ENCODE measurements around the gene ASPHD2. TPM values are rescaled to one million over a fixed set of nuclear protein-coding genes. Genes with fewer than 3 reads are reported as not detected.
"Not testable (repeated sequence)": the region's sequence is repeated elsewhere in the genome, so short reads cannot be mapped to it uniquely, and the experiment has no call there.

The ASPHD2 gene
- total RNA-seq, 2 donors from 2014 or later, result 1.6 to 2.4 TPM

- no peak for DNase-seq
- no peak overlapping the region for H3K27ac Mint-ChIP-seq
- H3K9me3 ChIP-seq (ENCODE audit: control insufficient read depth, low read length, poor library complexity, severe bottlenecking), result no peaks in the 10 kb centered on the region
- no peak for ATAC-seq
- peaks cover 28% of the 10 kb centered on the region for H3K27me3 Mint-ChIP-seq
- H3K36me3 Mint-ChIP-seq (ENCODE audit: low read depth), result peaks cover 2% of the 10 kb centered on the region
- H3K4me3 Mint-ChIP-seq, result no peak overlapping the region
- H3K4me1 Mint-ChIP-seq, result peaks cover 4% of the 10 kb centered on the region
Observed at GRCh38 chr22:26399289-26399688, 29.8 kb upstream of the ASPHD2 start.

GRCh38 chr22:26401726-26402125 is 27.3 kb upstream of the ASPHD2 start:
- no peak for DNase-seq
- H3K36me3 Mint-ChIP-seq (ENCODE audit: low read depth), result peaks cover 2% of the 10 kb centered on the region
- H3K27me3 Mint-ChIP-seq, result peaks cover 35% of the 10 kb centered on the region
- no peak for ATAC-seq
- H3K4me3 Mint-ChIP-seq, result no peak overlapping the region
- H3K27ac Mint-ChIP-seq, result no peak overlapping the region
- H3K9me3 ChIP-seq (ENCODE audit: control insufficient read depth, low read length, poor library complexity, severe bottlenecking), result no peaks in the 10 kb centered on the region
- peaks cover 5% of the 10 kb centered on the region for H3K4me1 Mint-ChIP-seq

- H3K4me1 Mint-ChIP-seq, result peaks cover 5% of the 10 kb centered on the region
- H3K27me3 Mint-ChIP-seq, result peaks cover 39% of the 10 kb centered on the region
- ATAC-seq (no peak), DNase-seq (no peak)
- H3K36me3 Mint-ChIP-seq (ENCODE audit: low read depth), result peaks cover 2% of the 10 kb centered on the region
- no peak overlapping the region for H3K27ac Mint-ChIP-seq
- no peaks in the 10 kb centered on the region for H3K9me3 ChIP-seq (ENCODE audit: control insufficient read depth, low read length, poor library complexity, severe bottlenecking)
- no peak overlapping the region for H3K4me3 Mint-ChIP-seq
Observed at GRCh38 chr22:26404851-26405421, 24.1 kb upstream of the ASPHD2 start.

GRCh38 chr22:26406118-26406517 is 22.9 kb upstream of the ASPHD2 start:
- no peak for DNase-seq
- H3K36me3 Mint-ChIP-seq (ENCODE audit: low read depth), result peaks cover 2% of the 10 kb centered on the region
- peaks cover 38% of the 10 kb centered on the region for H3K27me3 Mint-ChIP-seq
- ATAC-seq, result no peak
- H3K4me3 Mint-ChIP-seq, result no peak overlapping the region
- H3K9me3 ChIP-seq (ENCODE audit: control insufficient read depth, low read length, poor library complexity, severe bottlenecking), result no peaks in the 10 kb centered on the region
- H3K4me1 Mint-ChIP-seq, result peaks cover 5% of the 10 kb centered on the region
- no peak overlapping the region for H3K27ac Mint-ChIP-seq

- not testable (repeated sequence) for H3K36me3 Mint-ChIP-seq (ENCODE audit: low read depth); DNase-seq; ATAC-seq; H3K27ac Mint-ChIP-seq; H3K4me3 Mint-ChIP-seq; H3K4me1 Mint-ChIP-seq; H3K9me3 ChIP-seq (ENCODE audit: control insufficient read depth, low read length, poor library complexity, severe bottlenecking)
- peaks cover 24% of the 10 kb centered on the region for H3K27me3 Mint-ChIP-seq
Observed at GRCh38 chr22:26408562-26409220, 20.4 kb upstream of the ASPHD2 start.

- Mint-ChIP-seq H3K4me1 (no peaks in the 10 kb centered on the region), H3K4me3 (no peak overlapping the region), H3K36me3 (ENCODE audit: low read depth) (no peaks in the 10 kb centered on the region), H3K27ac (no peak overlapping the region), H3K27me3 (peaks cover 14% of the 10 kb centered on the region)
- ATAC-seq (no peak), DNase-seq (no peak)
- no peaks in the 10 kb centered on the region for H3K9me3 ChIP-seq (ENCODE audit: control insufficient read depth, low read length, poor library complexity, severe bottlenecking)
Observed at GRCh38 chr22:26409719-26410335, 19.2 kb upstream of the ASPHD2 start.

- Mint-ChIP-seq H3K27me3 (peaks cover 13% of the 10 kb centered on the region), H3K4me1 (no peaks in the 10 kb centered on the region), H3K4me3 (no peak overlapping the region), H3K36me3 (ENCODE audit: low read depth) (no peaks in the 10 kb centered on the region), H3K27ac (no peak overlapping the region)
- H3K9me3 ChIP-seq (ENCODE audit: control insufficient read depth, low read length, poor library complexity, severe bottlenecking), result no peaks in the 10 kb centered on the region
- ATAC-seq (no peak), DNase-seq (no peak)
Observed at GRCh38 chr22:26410386-26410785, 18.7 kb upstream of the ASPHD2 start.

GRCh38 chr22:26414347-26414746 is 14.7 kb upstream of the ASPHD2 start:
- DNase-seq, result no peak
- no peak overlapping the region for H3K4me3 Mint-ChIP-seq
- peaks cover 33% of the 10 kb centered on the region for H3K27me3 Mint-ChIP-seq
- H3K9me3 ChIP-seq (ENCODE audit: control insufficient read depth, low read length, poor library complexity, severe bottlenecking), result no peaks in the 10 kb centered on the region
- H3K36me3 Mint-ChIP-seq (ENCODE audit: low read depth), result no peaks in the 10 kb centered on the region
- no peaks in the 10 kb centered on the region for H3K4me1 Mint-ChIP-seq
- no peak for ATAC-seq
- H3K27ac Mint-ChIP-seq, result no peak overlapping the region

- Mint-ChIP-seq H3K4me1 (no peaks in the 10 kb centered on the region), H3K27ac (no peak overlapping the region), H3K36me3 (ENCODE audit: low read depth) (no peaks in the 10 kb centered on the region), H3K4me3 (no peak overlapping the region), H3K27me3 (peaks cover 32% of the 10 kb centered on the region)
- no peak for ATAC-seq
- DNase-seq, result no peak
- H3K9me3 ChIP-seq (ENCODE audit: control insufficient read depth, low read length, poor library complexity, severe bottlenecking), result no peaks in the 10 kb centered on the region
Observed at GRCh38 chr22:26416256-26416655, 12.8 kb upstream of the ASPHD2 start.

GRCh38 chr22:26416670-26417276 is 12.3 kb upstream of the ASPHD2 start:
- Mint-ChIP-seq H3K27ac (no peak overlapping the region), H3K27me3 (peaks cover 32% of the 10 kb centered on the region), H3K4me3 (no peak overlapping the region), H3K36me3 (ENCODE audit: low read depth) (no peaks in the 10 kb centered on the region), H3K4me1 (no peaks in the 10 kb centered on the region)
- DNase-seq (no peak), ATAC-seq (no peak)
- H3K9me3 ChIP-seq (ENCODE audit: control insufficient read depth, low read length, poor library complexity, severe bottlenecking), result no peaks in the 10 kb centered on the region

- H3K9me3 ChIP-seq (ENCODE audit: control insufficient read depth, low read length, poor library complexity, severe bottlenecking), result no peaks in the 10 kb centered on the region
- Mint-ChIP-seq H3K27ac (no peak overlapping the region), H3K36me3 (ENCODE audit: low read depth) (no peaks in the 10 kb centered on the region), H3K4me1 (no peaks in the 10 kb centered on the region), H3K27me3 (peaks cover 32% of the 10 kb centered on the region), H3K4me3 (no peak overlapping the region)
- no peak for DNase-seq
- no peak for ATAC-seq
Observed at GRCh38 chr22:26417406-26417805, 11.7 kb upstream of the ASPHD2 start.

GRCh38 chr22:26418620-26419019 is 10.4 kb upstream of the ASPHD2 start:
- ATAC-seq, result no peak
- H3K4me1 Mint-ChIP-seq, result no peaks in the 10 kb centered on the region
- H3K27ac Mint-ChIP-seq, result no peak overlapping the region
- H3K9me3 ChIP-seq (ENCODE audit: control insufficient read depth, low read length, poor library complexity, severe bottlenecking), result peaks cover 4% of the 10 kb centered on the region
- peaks cover 26% of the 10 kb centered on the region for H3K27me3 Mint-ChIP-seq
- H3K36me3 Mint-ChIP-seq (ENCODE audit: low read depth), result no peaks in the 10 kb centered on the region
- H3K4me3 Mint-ChIP-seq, result no peak overlapping the region
- no peak for DNase-seq

GRCh38 chr22:26426924-26427323 is 2.1 kb upstream of the ASPHD2 start:
- ATAC-seq (no peak), DNase-seq (no peak)
- peaks cover 4% of the 10 kb centered on the region for H3K9me3 ChIP-seq (ENCODE audit: control insufficient read depth, low read length, poor library complexity, severe bottlenecking)
- Mint-ChIP-seq H3K4me1 (peaks cover 26% of the 10 kb centered on the region), H3K27ac (peak overlapping the region; percentile 16), H3K27me3 (no peaks in the 10 kb centered on the region), H3K36me3 (ENCODE audit: low read depth) (peaks cover 3% of the 10 kb centered on the region), H3K4me3 (peak overlapping the region; percentile 86)

All from T-helper 17 cell (primary cell).